HG02642 (cell line): ENCODE measurements around the gene IL37.

ENCODE experiments used
- ATAC-seq: cut with Tn5 transposase; IDR thresholded peaks from one replicate; pipeline ENCODE4 v1.9.1; 2021; ENCODE audit warnings: mild to moderate bottlenecking; ENCODE audit not compliant: unreplicated experiment, poor library complexity

Gene IL37, protein sequence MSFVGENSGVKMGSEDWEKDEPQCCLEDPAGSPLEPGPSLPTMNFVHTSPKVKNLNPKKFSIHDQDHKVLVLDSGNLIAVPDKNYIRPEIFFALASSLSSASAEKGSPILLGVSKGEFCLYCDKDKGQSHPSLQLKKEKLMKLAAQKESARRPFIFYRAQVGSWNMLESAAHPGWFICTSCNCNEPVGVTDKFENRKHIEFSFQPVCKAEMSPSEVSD

DNA sequence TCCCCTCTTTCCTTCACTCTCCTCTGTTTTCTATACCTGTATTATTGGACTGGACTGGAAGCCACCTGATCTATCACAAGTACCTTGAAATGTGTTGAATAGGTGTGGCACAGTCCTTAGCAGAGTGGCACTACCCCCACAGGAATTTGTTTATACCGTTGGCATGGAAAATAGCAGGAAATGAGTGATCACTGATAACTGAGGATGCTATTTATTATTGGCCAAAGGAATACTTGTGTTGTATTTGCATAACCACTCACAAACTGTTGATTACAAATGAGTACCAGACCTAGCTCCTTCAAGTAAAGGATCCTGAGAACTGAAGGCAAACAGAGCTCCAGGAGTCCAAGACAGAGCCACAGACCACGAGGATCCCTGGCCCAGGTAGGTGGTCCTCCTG, at the start of gene IL37:
IL37 (plus strand) TSS at position 301 of the 400 bp plus-strand sequence. CDS start 1,848 bp downstream, outside the sequence.
- ATAC-seq: no peak

DNA sequence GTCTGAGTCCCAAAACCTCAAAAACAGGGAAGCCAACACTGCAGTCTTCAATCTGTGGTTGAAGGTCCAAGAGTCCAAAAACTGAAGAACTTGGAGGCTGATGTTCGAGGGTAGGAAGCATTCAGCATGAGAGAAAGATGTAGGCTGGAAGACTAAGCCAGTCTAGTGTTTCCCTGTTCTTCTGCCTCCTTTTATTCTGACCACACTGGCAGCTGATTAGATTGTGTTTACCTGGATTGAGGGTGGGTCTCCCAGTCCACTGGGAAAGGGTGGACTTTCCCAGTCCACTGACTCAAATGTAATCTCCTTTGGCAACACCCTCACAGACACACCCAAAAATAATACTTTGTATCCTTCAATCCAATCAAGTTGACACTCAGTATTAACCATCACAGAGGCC, 46.9 kb upstream of the IL37 start:
- ATAC-seq: no peak

GRCh38 chr2:112866128-112866835, 44.7 kb upstream of the IL37 start:
- ATAC-seq: no peak

- no peak for ATAC-seq
Observed at GRCh38 chr2:112867701-112868631, 43.0 kb upstream of the IL37 start.

DNA sequence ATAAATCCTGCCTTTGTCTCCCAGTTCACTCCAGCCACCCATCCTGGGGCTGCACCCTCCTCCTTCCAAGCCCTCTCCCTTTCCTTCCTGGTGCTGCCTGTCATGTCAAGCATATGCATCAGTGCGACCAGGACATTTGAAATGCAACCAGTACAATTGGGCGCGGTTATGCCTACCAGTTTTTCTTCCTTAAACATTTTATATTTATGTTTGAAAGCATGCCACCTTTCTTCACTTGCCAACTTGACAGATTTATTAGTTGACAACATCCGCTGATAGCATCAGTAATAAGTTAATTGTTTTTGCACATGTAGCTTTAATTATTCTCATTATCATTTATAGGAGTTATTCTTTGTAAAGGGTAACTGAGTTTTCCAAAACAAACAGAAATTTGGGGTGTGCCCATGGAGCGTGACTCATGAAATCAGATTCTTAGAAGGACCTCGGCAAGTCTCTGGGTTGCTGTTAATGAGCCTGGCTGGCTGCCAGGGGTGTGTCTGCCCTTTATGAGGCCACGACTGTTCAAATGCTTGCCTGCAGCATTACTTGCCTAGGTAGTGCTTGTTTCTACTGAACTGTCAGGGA, 41.6 kb upstream of the IL37 start:
- no peak for ATAC-seq

DNA sequence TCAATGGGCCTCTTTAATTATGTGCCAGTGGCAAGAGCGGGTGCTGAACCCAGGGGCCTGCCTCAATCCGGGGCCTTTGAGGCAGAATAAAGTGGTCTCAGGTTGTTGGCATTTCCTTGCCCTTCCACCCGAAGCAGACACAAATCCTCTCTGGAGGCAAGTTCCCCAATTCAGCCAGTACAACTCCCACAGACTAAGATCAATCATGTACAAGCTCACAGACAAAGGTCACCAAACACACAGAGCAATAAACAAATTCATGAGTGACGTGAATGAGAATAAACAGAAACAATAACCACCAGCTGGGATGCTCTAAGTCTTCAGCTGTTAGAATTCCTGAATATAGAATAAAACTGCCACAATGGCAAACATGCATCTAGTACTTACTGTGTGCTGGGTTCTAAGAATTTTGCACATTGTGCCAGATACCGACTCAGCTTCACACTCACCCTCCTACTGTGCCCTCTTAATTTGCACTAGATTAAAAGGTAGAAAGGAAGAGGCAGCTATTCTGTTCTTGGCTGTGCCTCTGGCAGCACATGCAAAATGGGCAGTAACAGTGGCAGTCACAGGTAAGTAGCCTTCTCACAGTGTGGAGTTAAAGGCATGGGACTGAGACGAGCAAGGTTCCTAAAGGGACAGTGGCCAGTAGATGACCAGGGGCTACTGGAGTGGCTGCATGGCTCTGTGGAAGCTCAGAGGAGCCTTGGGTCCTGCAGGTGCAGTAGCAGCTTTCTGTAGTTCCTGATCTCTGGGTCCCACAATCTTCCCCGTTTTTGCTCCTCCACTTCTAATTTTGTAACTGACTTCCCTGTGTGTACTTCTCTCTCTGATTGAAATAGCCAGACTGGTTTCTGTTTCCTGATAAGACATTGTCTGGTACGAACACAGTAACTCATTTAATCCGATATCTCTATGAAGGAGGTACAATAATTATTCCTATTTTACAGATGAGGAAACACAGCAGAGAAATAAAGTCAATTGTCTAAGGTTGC, 39.8 kb upstream of the IL37 start:
- no peak for ATAC-seq

DNA sequence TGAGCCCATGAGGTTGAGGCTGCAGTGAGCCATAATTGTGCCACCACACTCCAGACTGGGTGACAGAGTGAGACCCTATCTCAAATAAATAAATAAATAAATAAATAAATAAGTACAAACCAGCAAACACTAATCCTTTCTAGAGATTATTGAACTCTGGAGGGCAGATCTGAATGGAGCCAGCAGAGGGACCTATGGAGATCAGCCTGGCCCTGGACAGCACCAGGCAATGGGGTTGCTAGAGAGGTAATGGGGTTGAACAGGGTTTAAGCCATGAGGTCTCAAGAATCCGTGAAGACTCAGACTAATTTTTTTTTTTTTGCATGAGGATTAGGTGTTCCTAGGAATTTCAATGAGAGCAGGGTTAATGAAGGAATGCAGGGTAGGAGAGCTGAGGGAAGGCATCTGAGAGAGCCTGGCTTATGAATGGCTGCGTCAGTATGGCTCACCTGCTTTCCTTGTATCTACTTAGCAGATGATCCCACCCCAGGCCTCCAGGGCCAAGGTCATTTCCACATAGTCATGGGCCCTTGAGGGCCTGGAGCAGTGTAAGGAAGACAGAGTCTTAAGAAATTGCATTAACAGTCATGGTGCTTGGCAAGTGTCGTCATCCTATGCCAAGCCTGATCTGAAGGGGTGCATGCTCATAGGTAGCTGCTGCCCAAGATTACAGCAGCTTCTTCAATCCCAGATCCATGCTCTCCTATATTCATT, 34.6 kb upstream of the IL37 start:
- no peak for ATAC-seq

DNA sequence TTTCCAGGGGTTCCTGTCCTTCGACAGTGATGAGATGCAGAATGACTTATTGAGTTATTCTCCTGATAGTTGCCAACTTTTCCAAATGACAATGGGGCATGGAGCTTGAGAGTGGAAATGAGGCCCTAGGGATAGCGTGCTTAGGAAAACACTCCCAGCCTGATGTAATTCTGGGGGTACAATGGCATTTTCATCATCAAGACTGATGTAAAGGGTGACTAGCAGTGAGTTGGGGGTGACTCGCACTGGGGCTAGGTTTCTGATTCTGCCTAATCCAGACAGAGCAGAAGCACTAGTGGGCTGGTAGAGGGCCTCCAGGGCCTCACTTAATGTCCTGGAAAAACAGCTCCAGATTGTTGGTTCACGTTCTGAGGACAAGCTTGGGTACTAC, 34.0 kb upstream of the IL37 start:
- no peak for ATAC-seq

DNA sequence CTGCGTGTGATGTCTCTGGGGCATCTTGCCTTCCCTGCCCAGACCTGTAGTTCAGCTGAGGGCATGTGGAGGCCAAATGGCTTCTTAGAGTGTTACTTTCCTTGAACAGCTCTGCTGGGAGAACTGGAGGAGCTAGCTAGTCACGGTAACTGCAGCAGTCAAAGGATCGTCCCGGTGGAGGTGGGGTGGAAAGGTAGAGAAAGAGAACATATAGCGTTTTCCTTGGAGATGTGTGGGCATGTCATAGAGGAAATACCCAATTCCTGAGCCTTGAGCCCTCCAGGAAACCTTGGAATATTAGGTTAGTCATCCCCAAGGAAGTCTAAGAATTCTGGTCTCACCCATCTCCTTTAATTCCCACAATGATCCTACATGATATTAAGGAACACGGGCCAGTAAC, 33.5 kb upstream of the IL37 start:
- ATAC-seq: no peak

DNA sequence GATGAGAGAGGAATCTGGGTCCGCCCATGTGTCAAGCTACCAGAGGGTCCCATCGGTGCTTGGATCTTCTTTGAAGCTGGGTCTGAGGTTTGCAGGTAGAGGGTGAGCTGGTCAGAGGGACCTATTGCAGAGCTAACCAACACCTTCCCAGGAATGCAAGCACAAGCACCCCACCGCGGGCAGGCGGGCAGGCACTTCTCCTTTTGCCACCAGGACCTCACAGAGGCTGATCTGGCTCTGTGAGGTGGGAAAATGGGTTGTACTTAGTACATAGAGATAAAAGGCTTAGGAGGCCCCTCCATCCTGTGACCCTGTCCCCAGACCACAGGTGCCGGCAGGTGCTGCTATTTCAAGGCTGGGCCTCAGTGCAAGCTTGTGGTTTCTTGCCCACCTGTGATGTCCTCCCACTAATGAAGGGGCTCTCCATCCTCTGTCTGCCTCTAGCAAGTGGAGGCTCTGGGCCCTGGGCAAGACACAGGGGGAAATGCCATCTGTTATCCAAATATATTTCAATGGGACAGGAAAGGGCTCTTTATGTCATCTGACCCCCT, 31.4 kb upstream of the IL37 start:
- no peak for ATAC-seq

GRCh38 chr2:112880091-112880531, 30.9 kb upstream of the IL37 start:
- no peak for ATAC-seq

GRCh38 chr2:112880696-112881095, 30.3 kb upstream of the IL37 start:
- ATAC-seq: peak; percentile 32

- peak; percentile 76 for ATAC-seq
Observed at GRCh38 chr2:112881217-112881985, 29.6 kb upstream of the IL37 start.

DNA sequence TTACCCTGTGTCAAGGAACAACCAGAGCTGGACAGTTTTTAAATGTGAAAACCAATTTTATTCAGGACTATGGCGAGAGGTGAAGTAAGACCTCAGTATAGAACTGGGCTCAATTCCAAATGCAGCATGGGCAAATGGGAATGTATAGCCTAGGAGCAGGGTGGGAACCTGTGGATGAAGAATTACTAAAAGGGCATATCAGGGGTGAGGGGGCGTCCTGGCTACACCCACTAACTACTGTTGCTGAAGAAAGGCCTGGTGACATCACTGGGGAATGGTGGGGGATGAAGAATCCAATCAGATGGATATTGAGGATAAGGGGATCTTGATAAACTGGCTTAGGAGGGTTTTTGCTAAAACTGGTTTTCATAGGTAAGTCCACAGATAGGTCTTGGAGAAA, 27.3 kb upstream of the IL37 start:
- ATAC-seq: no peak

- ATAC-seq: peak; percentile 49
Observed at GRCh38 chr2:112884869-112885505, 26.0 kb upstream of the IL37 start.

DNA sequence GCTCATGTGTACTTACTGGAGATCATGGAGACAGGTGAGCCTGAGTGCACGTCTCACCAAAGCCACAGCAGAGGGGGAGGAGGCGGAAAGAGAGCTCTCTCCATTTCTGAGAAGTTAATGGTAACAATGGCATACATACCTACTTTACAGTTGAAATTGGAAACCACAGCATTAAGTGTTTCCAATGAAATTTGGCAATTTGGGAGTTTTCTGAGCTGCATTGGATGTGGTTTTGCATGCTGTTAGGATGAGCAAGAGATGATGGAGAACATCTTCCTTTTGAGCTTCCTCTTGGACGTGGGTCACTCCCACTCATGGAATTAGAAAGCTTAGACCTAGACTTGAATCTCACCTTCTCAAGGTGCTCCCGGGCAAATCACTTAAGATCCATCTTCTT, 25.5 kb upstream of the IL37 start:
- ATAC-seq: no peak

GRCh38 chr2:112886291-112886690, 24.7 kb upstream of the IL37 start:
- no peak for ATAC-seq
